DND-41 (cell line): Measurements from ENCODE around the gene MACROD2.

Experiments used
- ATAC-seq: fragments of 200-7000 bp; cut with Tn5 transposase; 3 replicates; pipeline ENCODE4 v1.9.1; 2021; ENCODE audit warnings: low read depth; ENCODE audit not compliant: insufficient read depth
- DNase-seq: peaks from one replicate; pipeline ENCODE4 v3.0.0-alpha.2; 2020
- H2AFZ ChIP-seq: 2 replicates; pipeline ENCODE4 v1.6.0; 2012; ENCODE audit warnings: low read depth, low read length
- H3K27ac ChIP-seq: 2 replicates; pipeline ENCODE4 v1.5.1; 2012; ENCODE audit warnings: low read length, inconsistent platforms
- H3K27me3 ChIP-seq: fragments of 200-600 bp; sonication (generic); 2 replicates; pipeline ENCODE4 v1.6.0; 2012; ENCODE audit warnings: low read length, mild to moderate bottlenecking, inconsistent platforms; ENCODE audit not compliant: insufficient read depth, poor library complexity
- H3K36me3 ChIP-seq: 2 replicates; pipeline ENCODE4 v1.5.1; 2012; ENCODE audit warnings: low read length, inconsistent platforms; ENCODE audit not compliant: insufficient read depth
- H3K4me1 ChIP-seq: 2 replicates; pipeline ENCODE4 v1.5.1; 2012; ENCODE audit warnings: mild to moderate bottlenecking, low read length; ENCODE audit not compliant: insufficient read depth
- H3K4me2 ChIP-seq: 2 replicates; pipeline ENCODE4 v1.6.0; 2012; ENCODE audit warnings: mild to moderate bottlenecking, moderate library complexity, low read length, inconsistent platforms; ENCODE audit not compliant: insufficient read depth
- H3K4me3 ChIP-seq, 2 experiments: fragments of 200-600 bp in 1 of 2; shearing (Covaris generic) in 1 of 2; 2 replicates each; pipeline ENCODE4 v1.5.1; 2012 to 2016; ENCODE audit warnings: inconsistent platforms in 2 of 2, low read length in 2 of 2, mild to moderate bottlenecking in 2 of 2, low read depth in 1 of 2, moderate library complexity in 1 of 2
- H3K79me2 ChIP-seq: 2 replicates; pipeline ENCODE4 v1.6.0; 2012; ENCODE audit warnings: low read length, inconsistent platforms; ENCODE audit not compliant: insufficient read depth
- H3K9ac ChIP-seq: 2 replicates; pipeline ENCODE4 v1.6.0; 2012; ENCODE audit warnings: low read depth, mild to moderate bottlenecking, inconsistent platforms, low read length, moderate library complexity
- H3K9me3 ChIP-seq: 2 replicates; pipeline ENCODE4 v1.5.1; 2012; ENCODE audit warnings: low read length, moderate library complexity, mild to moderate bottlenecking, inconsistent platforms; ENCODE audit not compliant: insufficient read depth, severe bottlenecking
- H4K20me1 ChIP-seq: 2 replicates; pipeline ENCODE4 v1.6.0; 2012; ENCODE audit warnings: low read length; ENCODE audit not compliant: insufficient read depth
- CTCF ChIP-seq: IDR thresholded peaks from 2 replicates; pipeline ENCODE4 v1.5.1; 2012; ENCODE audit warnings: borderline replicate concordance, low read length, moderate library complexity, mild to moderate bottlenecking; ENCODE audit not compliant: poor library complexity, severe bottlenecking; ENCODE audit errors: extremely low read depth
- EZH2 ChIP-seq: IDR thresholded peaks from 3 replicates; pipeline ENCODE4 v1.6.1; 2012; ENCODE audit warnings: borderline replicate concordance, low read depth, mild to moderate bottlenecking, moderate library complexity, low read length, inconsistent platforms; ENCODE audit not compliant: severe bottlenecking

The MACROD2 gene

GRCh38 chr20:15603506-15603905 is 1608.2 kb downstream of the MACROD2 start:
- Histone ChIP-seq H3K9ac (no peak overlapping the region), H3K79me2 (no peaks in the 10 kb centered on the region), H3K4me3 (no peak overlapping the region), H2AFZ (no peak overlapping the region), H3K27me3 (no peaks in the 10 kb centered on the region), H3K4me2 (no peak overlapping the region), H3K9me3 (no peaks in the 10 kb centered on the region), H4K20me1 (no peaks in the 10 kb centered on the region), H3K36me3 (no peaks in the 10 kb centered on the region), H3K27ac (no peak overlapping the region), H3K4me1 (no peaks in the 10 kb centered on the region)
- no peak for DNase-seq
- no peak for ATAC-seq
- TF ChIP-seq EZH2 (no peak), CTCF (no peak)

GRCh38 chr20:15603978-15604805 is 1608.9 kb downstream of the MACROD2 start:
- no peaks in the 10 kb centered on the region for H3K9me3 ChIP-seq
- H3K4me2 ChIP-seq = no peak overlapping the region
- DNase-seq (no peak), ATAC-seq (no peak)
- H3K4me1 ChIP-seq = no peaks in the 10 kb centered on the region
- H3K27me3 ChIP-seq = no peaks in the 10 kb centered on the region
- no peaks in the 10 kb centered on the region for H4K20me1 ChIP-seq
- no peak overlapping the region for H3K27ac ChIP-seq
- H3K4me3 ChIP-seq = no peak overlapping the region
- no peak overlapping the region for H3K9ac ChIP-seq
- TF ChIP-seq EZH2 (no peak), CTCF (no peak)
- no peak overlapping the region for H2AFZ ChIP-seq
- no peaks in the 10 kb centered on the region for H3K79me2 ChIP-seq
- H3K36me3 ChIP-seq = no peaks in the 10 kb centered on the region

GRCh38 chr20:15609921-15610320 is 1614.6 kb downstream of the MACROD2 start:
- H3K4me1 ChIP-seq = no peaks in the 10 kb centered on the region
- no peak for DNase-seq
- H3K27ac ChIP-seq = no peak overlapping the region
- no peak overlapping the region for H3K4me2 ChIP-seq
- H2AFZ ChIP-seq = no peak overlapping the region
- no peaks in the 10 kb centered on the region for H3K9me3 ChIP-seq
- H3K4me3 ChIP-seq = no peak overlapping the region
- no peak overlapping the region for H3K9ac ChIP-seq
- H3K27me3 ChIP-seq = no peaks in the 10 kb centered on the region
- no peak for ATAC-seq
- no peaks in the 10 kb centered on the region for H4K20me1 ChIP-seq
- TF ChIP-seq EZH2 (no peak), CTCF (no peak)
- no peaks in the 10 kb centered on the region for H3K36me3 ChIP-seq
- H3K79me2 ChIP-seq = no peaks in the 10 kb centered on the region
